Pancreas (tissue), 10 donors: ENCODE measurements around the gene ARID3C. TPM values are rescaled to one million over a fixed set of nuclear protein-coding genes. Genes with fewer than 3 reads are reported as not detected.

Experiments
- ATAC-seq, 4 donors: fragments of 200-7000 bp; cut with Tn5 transposase; one replicate each; pipeline versions ENCODE4 v1.8.0 to v1.9.1; 2020; ENCODE audit warnings: mild to moderate bottlenecking in 4 of 4, moderate library complexity in 4 of 4
- DNase-seq, 6 donors: peaks; one replicate each; pipeline ENCODE4 v3.0.0-alpha.2; 2020
- FAIRE-seq: peaks from 2 replicates; lab custom pipeline; 2012; peaks lifted over from hg19 to GRCh38; lab: Jason Lieb, UNC
- H3K27ac ChIP-seq, 4 donors: fragments of 200-600 bp; sonication (generic); 1 replicate in 3 of 4; 2 replicates in 1 of 4; pipeline versions ENCODE4 v1.5.0 to v1.8.0; 2020
- H3K27me3 ChIP-seq, 4 donors: fragments of 200-600 bp; one replicate each; pipeline ENCODE4 v1.8.0; 2021
- H3K36me3 ChIP-seq, 3 donors: fragments of 200-600 bp; sonication (generic) in 1 of 3; one replicate each; pipeline versions ENCODE4 v1.5.0 to v1.8.0; 2020 to 2021
- H3K4me1 ChIP-seq, 3 donors: fragments of 200-600 bp; one replicate each; pipeline ENCODE4 v1.8.0; 2021
- H3K4me3 ChIP-seq, 4 donors: fragments of 200-600 bp; sonication (generic) in 2 of 4; one replicate each; pipeline versions ENCODE4 v1.5.0 to v1.8.0; 2020 to 2021
- H3K9me3 ChIP-seq, 4 donors: fragments of 200-600 bp; one replicate each; pipeline ENCODE4 v1.8.0; 2021
- WGBS, 2 donors: extraction: QIAGEN DNeasy Blood & Tissue Kit; methylation state at CpG; one replicate each; pipeline ENCODE4 v1.1.7; 2013; 5-methylcytosine and 5-hydroxymethylcytosine counted together
- intact Hi-C, 3 donors: fragments of 100-400 bp; cut with DNase I; formaldehyde crosslinking; loops; one replicate each; pipeline versions ENCODE4 v1.11.1 to v1.14.2; 2022
- polyA plus RNA-seq, 2 donors: library from polyadenylated mRNA; stranded (reverse); fragments of 200-250 nt; gene quantifications; one replicate each; pipeline ENCODE4 v1.2.3, GENCODE V29; 2013
- total RNA-seq, 6 donors: library from RNA; stranded (reverse); fragmentation: NEBNext Ultra II Directional in 4 of 6; extraction: Animal tissue kit (Norgen Biotek cat#: 25700) in 4 of 6; gene quantifications; one replicate each; pipeline versions ENCODE4 v1.2.1 to v1.2.4, GENCODE V29; 2021 to 2023
- TF ChIP-seq, protein P1 (sequence below), 4 donors: fragments of 200-600 bp; sonication (generic) in 3 of 4; IDR thresholded peaks; one replicate each; pipeline versions ENCODE4 v1.5.0 to v1.8.0; 2021; ENCODE audit warnings: antibody characterized with exemption in 4 of 4
- donor health status: healthy with polysubstance abuse.
- donor health status: DM: no; HTN: no; CAD: no; lungs with moderate emphysema.
- donor health status: DM: no; HTN: no; CAD: no.
- donor health status: control.
- donor health status: control.
- donor health status: Bipolar disorder and iron deficiency.
- donor health status: DM: yes; HTN: yes; CAD: no.
- donor health status: DM: no; HTN: no; CAD: no.
- donor health status: DM: no; HTN: no; CAD: no.
- donor health status: DM: yes; HTN: yes; CAD: no.

The ARID3C gene
- total and polyA plus RNA-seq, 8 donors = not detected

- ATAC-seq (no peak), DNase-seq (no peak), FAIRE-seq (no peak)
- H3K9me3 ChIP-seq = no peaks in the 10 kb centered on the region
- peaks cover 0 to 28% (median 8%) of the 10 kb centered on the region in 4 donors for H3K27me3 ChIP-seq
- intact Hi-C loops = no loop called here
- WGBS, 2 donors = 30 to 33% methylated on average over 20 of the region's 20 CpGs
- H3K27ac ChIP-seq = no peak overlapping the region
- no peaks in the 10 kb centered on the region for H3K36me3 ChIP-seq
- TF ChIP-seq, protein P1, sequence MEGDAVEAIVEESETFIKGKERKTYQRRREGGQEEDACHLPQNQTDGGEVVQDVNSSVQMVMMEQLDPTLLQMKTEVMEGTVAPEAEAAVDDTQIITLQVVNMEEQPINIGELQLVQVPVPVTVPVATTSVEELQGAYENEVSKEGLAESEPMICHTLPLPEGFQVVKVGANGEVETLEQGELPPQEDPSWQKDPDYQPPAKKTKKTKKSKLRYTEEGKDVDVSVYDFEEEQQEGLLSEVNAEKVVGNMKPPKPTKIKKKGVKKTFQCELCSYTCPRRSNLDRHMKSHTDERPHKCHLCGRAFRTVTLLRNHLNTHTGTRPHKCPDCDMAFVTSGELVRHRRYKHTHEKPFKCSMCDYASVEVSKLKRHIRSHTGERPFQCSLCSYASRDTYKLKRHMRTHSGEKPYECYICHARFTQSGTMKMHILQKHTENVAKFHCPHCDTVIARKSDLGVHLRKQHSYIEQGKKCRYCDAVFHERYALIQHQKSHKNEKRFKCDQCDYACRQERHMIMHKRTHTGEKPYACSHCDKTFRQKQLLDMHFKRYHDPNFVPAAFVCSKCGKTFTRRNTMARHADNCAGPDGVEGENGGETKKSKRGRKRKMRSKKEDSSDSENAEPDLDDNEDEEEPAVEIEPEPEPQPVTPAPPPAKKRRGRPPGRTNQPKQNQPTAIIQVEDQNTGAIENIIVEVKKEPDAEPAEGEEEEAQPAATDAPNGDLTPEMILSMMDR (IDR thresholded peaks at IDR 0.05) = no peak
- peak overlapping the region in 2 of 4 donors; percentile 34 to 46 for H3K4me3 ChIP-seq
- peaks cover 0 to 7% (median 0%) of the 10 kb centered on the region in 3 donors for H3K4me1 ChIP-seq
Observed at GRCh38 chr9:34627716-34628655, 880 bp downstream of the ARID3C start.

DNA sequence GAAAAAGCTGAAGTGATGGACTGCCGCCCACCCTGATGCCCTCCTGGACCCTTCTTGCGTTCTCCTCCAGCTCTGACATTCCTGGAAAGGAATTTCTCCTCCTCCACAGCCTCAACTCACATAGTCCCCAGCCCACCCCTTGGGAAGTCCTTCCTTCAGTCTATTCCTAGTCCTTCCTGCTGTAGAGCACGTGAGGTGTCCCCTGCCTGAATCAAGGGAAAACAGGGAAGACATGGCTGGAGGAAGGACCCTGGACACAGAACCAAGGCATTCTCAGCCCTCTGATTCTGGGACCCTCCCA, 3.7 kb downstream of the ARID3C start:
- intact Hi-C loops = no loop called here
- no peak overlapping the region for H3K27ac ChIP-seq
- no peak overlapping the region for H3K4me3 ChIP-seq
- H3K4me1 ChIP-seq = peaks cover 0 to 7% (median 0%) of the 10 kb centered on the region in 3 donors
- no peak for FAIRE-seq
- 66 to 79% methylated on average over 3 of the region's 3 CpGs for WGBS, 2 donors
- H3K9me3 ChIP-seq = no peaks in the 10 kb centered on the region
- no peak for DNase-seq
- H3K36me3 ChIP-seq = no peaks in the 10 kb centered on the region
- H3K27me3 ChIP-seq = peaks cover 0 to 28% (median 8%) of the 10 kb centered on the region in 4 donors
- TF ChIP-seq, protein P1 (IDR thresholded peaks at IDR 0.05) = no peak
- ATAC-seq = no peak

- ATAC-seq (no peak), DNase-seq (no peak), FAIRE-seq (no peak)
- Histone ChIP-seq H3K36me3 (no peaks in the 10 kb centered on the region), H3K27me3 (peaks cover 0 to 28% (median 8%) of the 10 kb centered on the region in 4 donors), H3K4me1 (peaks cover 0 to 9% (median 2%) of the 10 kb centered on the region in 3 donors), H3K27ac (no peak overlapping the region), H3K9me3 (no peaks in the 10 kb centered on the region), H3K4me3 (no peak overlapping the region)
- WGBS, 2 donors = 33 to 35% methylated on average over 36 to 39 of the region's 39 CpGs
- intact Hi-C loops = no loop called here
- TF ChIP-seq, protein P1 (IDR thresholded peaks at IDR 0.05) = no peak
Observed at GRCh38 chr9:34624475-34625185, 4.2 kb downstream of the ARID3C start.

DNA sequence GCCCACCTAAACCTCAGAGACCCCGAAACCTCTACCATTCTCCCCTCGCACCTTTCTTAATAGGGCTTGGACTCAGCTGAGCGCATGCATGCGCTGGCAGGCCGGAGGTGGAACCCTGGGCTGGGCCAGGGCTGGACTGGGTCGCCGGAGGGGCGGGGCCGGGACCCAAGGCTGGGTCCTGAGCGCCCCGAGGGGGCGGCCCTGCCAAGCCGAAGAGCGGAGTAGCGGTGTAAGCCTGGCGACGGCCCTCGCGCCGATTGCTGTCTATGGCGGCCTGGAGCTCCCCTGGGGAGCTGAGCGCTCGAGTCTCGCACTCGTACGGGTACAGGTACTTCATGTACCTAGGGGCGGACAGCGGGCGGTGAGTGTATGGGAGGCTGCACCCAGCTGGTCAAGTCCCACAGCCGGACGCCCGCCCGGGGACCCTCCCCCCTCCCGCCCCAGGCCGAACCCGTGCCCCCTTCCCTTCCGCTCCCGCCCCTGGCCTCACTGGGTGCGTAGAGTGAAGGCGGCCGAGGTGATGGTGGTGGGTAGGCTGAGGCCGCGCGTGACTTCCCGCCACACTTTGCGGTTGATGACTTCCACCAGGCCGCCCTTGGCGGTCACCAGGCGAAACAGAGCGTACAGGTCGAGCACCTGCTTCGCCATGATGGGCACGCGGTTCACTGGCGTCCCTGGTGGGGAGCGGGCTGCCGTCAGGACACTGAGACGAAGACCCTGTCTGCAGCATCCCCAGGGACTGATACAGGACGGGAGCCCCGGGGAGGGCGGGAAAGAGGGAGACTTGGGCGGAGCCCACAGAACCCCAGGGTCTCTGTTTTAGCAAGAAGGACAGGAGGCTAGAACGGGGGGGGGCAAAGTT, 5.3 kb downstream of the ARID3C start:
- DNase-seq (no peak), FAIRE-seq (no peak), ATAC-seq (no peak)
- peaks cover 0 to 28% (median 8%) of the 10 kb centered on the region in 4 donors for H3K27me3 ChIP-seq
- 19 to 23% methylated on average over 45 to 63 of the region's 63 CpGs for WGBS, 2 donors
- H3K4me1 ChIP-seq = peaks cover 0 to 11% (median 5%) of the 10 kb centered on the region in 3 donors
- TF ChIP-seq, protein P1 (IDR thresholded peaks at IDR 0.05) = no peak
- intact Hi-C loops = no loop called here
- no peak overlapping the region for H3K27ac ChIP-seq
- no peaks in the 10 kb centered on the region for H3K9me3 ChIP-seq
- no peak overlapping the region for H3K4me3 ChIP-seq
- H3K36me3 ChIP-seq = no peaks in the 10 kb centered on the region
